HL-60/S4 treated with phorbol 12-myristate 13-acetate at 8.2 ng/mL for 4 days and 3 days (cell line): Measurements from ENCODE around the gene OR5B21.

Experiments used
- in situ Hi-C: fragments of 300-500 bp; cut with MboI; formaldehyde crosslinking; loops from 2 replicates; pipeline ENCODE4 v1.15.0; 2022; ENCODE audit warnings: low sequenced_read_pairs

OR5B21 gene

GRCh38 chr11:58508005-58508404, at the start of gene OR5B21:
TSS of gene OR5B21 (minus strand) at chr11:58508105. CDS start at chr11:58508105, 0 bp downstream.
- in situ Hi-C loops: no loop called here

GRCh38 chr11:58549644-58550043, 41.7 kb upstream of the OR5B21 start:
- in situ Hi-C loops: no loop called here

- in situ Hi-C loops: no loop called here
Measured at GRCh38 chr11:58546841-58547240, 38.9 kb upstream of the OR5B21 start.

GRCh38 chr11:58531865-58532341, 24.0 kb upstream of the OR5B21 start:
- in situ Hi-C loops: no loop called here

GRCh38 chr11:58530236-58530635, 22.3 kb upstream of the OR5B21 start:
- in situ Hi-C loops: no loop called here

GRCh38 chr11:58527429-58527828, 19.5 kb upstream of the OR5B21 start:
- in situ Hi-C loops: no loop called here

GRCh38 chr11:58526721-58527120, 18.8 kb upstream of the OR5B21 start:
- in situ Hi-C loops: no loop called here

GRCh38 chr11:58525037-58525614, 17.2 kb upstream of the OR5B21 start:
- in situ Hi-C loops: no loop called here

- in situ Hi-C loops: no loop called here
Measured at GRCh38 chr11:58524232-58525036, 16.5 kb upstream of the OR5B21 start.

- in situ Hi-C loops: no loop called here
Measured at GRCh38 chr11:58513747-58514367, 6.0 kb upstream of the OR5B21 start.

- in situ Hi-C loops: no loop called here
Measured at GRCh38 chr11:58511636-58512035, 3.7 kb upstream of the OR5B21 start.

GRCh38 chr11:58509748-58510147, 1.8 kb upstream of the OR5B21 start:
- in situ Hi-C loops: no loop called here

GRCh38 chr11:58508814-58509213, 909 bp upstream of the OR5B21 start:
- in situ Hi-C loops: no loop called here

- in situ Hi-C loops: no loop called here
Measured at GRCh38 chr11:58507355-58507754, 550 bp downstream of the OR5B21 start.

GRCh38 chr11:58506935-58507334, 970 bp downstream of the OR5B21 start:
- in situ Hi-C loops: no loop called here

- in situ Hi-C loops: no loop called here
Measured at GRCh38 chr11:58505849-58506248, 2.1 kb downstream of the OR5B21 start.

GRCh38 chr11:58504232-58504631, 3.7 kb downstream of the OR5B21 start:
- in situ Hi-C loops: no loop called here

GRCh38 chr11:58503361-58503856, 4.5 kb downstream of the OR5B21 start:
- in situ Hi-C loops: no loop called here

- in situ Hi-C loops: no loop called here
Measured at GRCh38 chr11:58502004-58502403, 5.9 kb downstream of the OR5B21 start.

GRCh38 chr11:58498464-58498863, 9.4 kb downstream of the OR5B21 start:
- in situ Hi-C loops: no loop called here

- in situ Hi-C loops: no loop called here
Measured at GRCh38 chr11:58497951-58498350, 10.0 kb downstream of the OR5B21 start.

- in situ Hi-C loops: no loop called here
Measured at GRCh38 chr11:58495906-58496305, 12.0 kb downstream of the OR5B21 start.
